Memory B cell (primary cell): ENCODE measurements around the gene CLPTM1L.
"Not testable (repeated sequence)": the region's sequence is repeated elsewhere in the genome, so short reads cannot be mapped to it uniquely, and the experiment has no call there.

Source experiments
- ATAC-seq: fragments of 150-1000 bp; cut with Tn5 transposase; 2 replicates; pipeline ENCODE4 v1.10.0; 2021; ENCODE audit warnings: low read depth, mild to moderate bottlenecking, moderate library complexity
- DNase-seq, 2 donors: peaks; one replicate each; pipeline ENCODE4 v3.0.0; 2022; ENCODE audit warnings: low spot score in 2 of 2
- H3K27ac Mint-ChIP-seq: one replicate; pipeline ENCODE4 v1.8.0; 2022; ENCODE audit warnings: mild to moderate bottlenecking, moderate library complexity, mixed read lengths
- H3K27me3 Mint-ChIP-seq: one replicate; pipeline ENCODE4 v1.8.0; 2022; ENCODE audit warnings: mixed read lengths
- H3K36me3 Mint-ChIP-seq: one replicate; pipeline ENCODE4 v1.8.0; 2022; ENCODE audit warnings: mild to moderate bottlenecking, mixed read lengths
- H3K4me1 Mint-ChIP-seq: one replicate; pipeline ENCODE4 v1.8.0; 2022; ENCODE audit warnings: mixed read lengths
- H3K4me3 Mint-ChIP-seq: one replicate; pipeline ENCODE4 v1.8.0; 2022; ENCODE audit warnings: mild to moderate bottlenecking, moderate library complexity, mixed read lengths
- H3K9me3 Mint-ChIP-seq: one replicate; pipeline ENCODE4 v1.8.0; 2022; ENCODE audit warnings: mixed read lengths

The CLPTM1L gene

GRCh38 chr5:1335540-1336095, 9.3 kb downstream of the CLPTM1L start:
- ATAC-seq (no peak), DNase-seq (no peak)
- peak overlapping the region; percentile 90 for H3K27ac Mint-ChIP-seq
- no peak overlapping the region for H3K4me3 Mint-ChIP-seq
- no peaks in the 10 kb centered on the region for H3K9me3 Mint-ChIP-seq
- H3K4me1 Mint-ChIP-seq = peaks cover 14% of the 10 kb centered on the region
- no peaks in the 10 kb centered on the region for H3K27me3 Mint-ChIP-seq
- peaks cover 23% of the 10 kb centered on the region for H3K36me3 Mint-ChIP-seq

DNA sequence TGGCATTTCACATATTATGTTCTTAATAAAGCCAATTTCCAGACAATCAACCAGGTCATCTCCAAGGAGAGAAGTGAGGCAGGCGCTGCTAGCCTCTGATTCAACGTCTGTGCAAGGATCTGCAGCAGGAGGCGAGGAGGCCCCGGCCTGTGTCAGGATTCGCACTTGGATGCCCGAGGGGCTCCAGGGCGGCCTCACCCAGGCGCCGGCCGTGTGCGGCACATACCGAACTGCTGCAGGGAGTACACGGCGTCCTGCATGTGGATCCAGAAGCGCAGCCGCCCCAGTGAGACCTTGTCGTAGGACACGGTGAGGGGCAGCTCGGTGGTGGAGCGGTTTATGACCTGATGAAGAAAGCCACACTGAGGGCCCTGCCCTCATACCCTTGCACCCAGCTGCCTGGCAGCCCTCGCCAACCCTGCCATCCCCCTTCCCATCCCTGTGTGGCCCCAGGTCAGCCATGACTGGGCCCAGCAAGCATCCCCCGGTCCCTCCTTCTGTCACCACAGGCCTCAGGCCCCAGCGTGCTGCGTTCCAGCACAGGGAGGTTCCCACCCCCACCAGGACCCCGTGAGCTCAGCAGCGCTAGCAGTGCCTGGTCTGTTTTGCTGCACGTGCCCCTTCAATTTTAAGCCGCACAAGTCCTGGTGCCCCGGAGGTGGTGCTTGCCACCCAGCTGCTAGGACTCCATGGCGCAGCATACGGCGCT, 9.9 kb downstream of the CLPTM1L start:
- Mint-ChIP-seq H3K27ac (no peak overlapping the region), H3K4me3 (no peak overlapping the region), H3K27me3 (no peaks in the 10 kb centered on the region), H3K9me3 (no peaks in the 10 kb centered on the region), H3K4me1 (peaks cover 14% of the 10 kb centered on the region), H3K36me3 (peaks cover 20% of the 10 kb centered on the region)
- DNase-seq (no peak), ATAC-seq (no peak)

DNA sequence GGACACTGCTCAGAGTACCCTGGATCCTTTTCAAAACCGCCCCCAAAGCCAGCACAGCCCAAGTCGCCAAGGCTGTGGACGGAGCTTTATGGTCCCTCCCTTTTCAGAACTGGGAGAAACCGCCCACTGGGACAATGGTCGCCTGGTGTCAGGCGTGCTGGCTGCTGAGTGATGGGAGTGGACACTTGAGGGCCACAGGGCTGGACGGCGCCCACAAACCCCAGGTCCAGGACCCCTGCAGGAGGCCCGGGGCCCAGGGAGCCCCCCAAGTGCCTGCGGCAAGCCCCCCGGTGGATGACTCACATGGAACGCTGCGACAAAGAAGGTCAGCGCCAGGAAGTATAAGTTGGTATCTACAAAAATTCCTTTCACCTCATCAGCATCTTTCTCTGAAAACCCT, 10.9 kb downstream of the CLPTM1L start:
- H3K4me3 Mint-ChIP-seq = no peak overlapping the region
- ATAC-seq (no peak), DNase-seq (no peak)
- H3K36me3 Mint-ChIP-seq = peaks cover 19% of the 10 kb centered on the region
- H3K27me3 Mint-ChIP-seq = no peaks in the 10 kb centered on the region
- H3K4me1 Mint-ChIP-seq = peaks cover 14% of the 10 kb centered on the region
- no peaks in the 10 kb centered on the region for H3K9me3 Mint-ChIP-seq
- H3K27ac Mint-ChIP-seq = no peak overlapping the region

DNA sequence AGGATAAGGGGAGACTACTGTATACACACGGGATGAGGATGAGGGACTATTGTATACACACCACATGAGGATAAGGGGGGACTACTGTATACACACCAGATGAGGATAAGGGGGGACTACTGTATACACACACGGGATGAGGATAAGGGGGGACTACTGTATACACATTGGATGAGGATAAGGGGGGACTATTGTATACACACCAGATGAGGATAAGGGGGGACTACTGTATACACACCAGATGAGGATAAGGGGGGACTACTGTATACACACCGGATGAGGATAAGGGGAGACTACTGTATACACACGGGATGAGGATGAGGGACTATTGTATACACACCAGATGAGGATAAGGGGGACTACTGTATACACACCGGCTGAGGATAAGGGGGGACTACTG, 11.6 kb downstream of the CLPTM1L start:
- not testable (repeated sequence) for DNase-seq, H3K9me3 Mint-ChIP-seq, ATAC-seq, H3K4me3 Mint-ChIP-seq, H3K27me3 Mint-ChIP-seq
- H3K36me3 Mint-ChIP-seq = peaks cover 24% of the 10 kb centered on the region
- peak overlapping the region; percentile 45 for H3K27ac Mint-ChIP-seq
- H3K4me1 Mint-ChIP-seq = peaks cover 19% of the 10 kb centered on the region

DNA sequence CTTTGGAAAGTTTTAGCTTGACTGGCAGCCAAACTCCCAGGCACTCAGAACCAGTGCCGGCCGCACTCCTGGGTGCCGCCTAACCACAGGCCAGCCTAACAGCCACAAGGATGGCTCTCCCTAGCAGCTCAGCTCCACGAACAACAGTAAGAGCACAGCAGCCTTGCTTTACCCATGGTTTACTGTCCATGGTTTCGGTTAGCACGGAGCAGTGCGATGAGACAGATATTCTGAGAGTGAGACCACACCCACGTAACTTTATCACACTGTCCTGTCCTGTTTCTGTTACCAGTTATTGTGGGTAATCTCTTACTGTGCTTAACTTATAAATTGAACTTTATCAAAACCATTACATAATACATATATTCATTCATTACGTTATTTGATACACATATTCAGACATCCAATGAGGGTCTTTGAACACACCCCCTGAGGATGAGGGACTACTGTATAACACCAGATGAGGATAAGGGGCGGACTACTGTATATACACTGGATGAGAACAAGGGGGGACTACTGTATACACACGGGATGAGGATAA, 12.4 kb downstream of the CLPTM1L start:
- DNase-seq (no peak), ATAC-seq (no peak)
- Mint-ChIP-seq H3K9me3 (no peaks in the 10 kb centered on the region), H3K27me3 (no peaks in the 10 kb centered on the region), H3K36me3 (peaks cover 28% of the 10 kb centered on the region), H3K4me3 (no peak overlapping the region), H3K4me1 (peaks cover 23% of the 10 kb centered on the region), H3K27ac (no peak overlapping the region)

GRCh38 chr5:1331861-1332405, 13.0 kb downstream of the CLPTM1L start:
- Mint-ChIP-seq H3K4me3 (no peak overlapping the region), H3K9me3 (no peaks in the 10 kb centered on the region), H3K4me1 (peaks cover 29% of the 10 kb centered on the region), H3K27ac (no peak overlapping the region), H3K36me3 (peaks cover 34% of the 10 kb centered on the region), H3K27me3 (no peaks in the 10 kb centered on the region)
- DNase-seq (no peak), ATAC-seq (no peak)

- H3K9me3 Mint-ChIP-seq = no peaks in the 10 kb centered on the region
- H3K27me3 Mint-ChIP-seq = no peaks in the 10 kb centered on the region
- H3K4me1 Mint-ChIP-seq = peaks cover 32% of the 10 kb centered on the region
- DNase-seq = no peak
- H3K27ac Mint-ChIP-seq = no peak overlapping the region
- peaks cover 38% of the 10 kb centered on the region for H3K36me3 Mint-ChIP-seq
- H3K4me3 Mint-ChIP-seq = no peak overlapping the region
- ATAC-seq = no peak
These were observed 13.8 kb downstream of the CLPTM1L start for GRCh38 chr5:1330847-1331831.

GRCh38 chr5:1330146-1330846, 14.6 kb downstream of the CLPTM1L start:
- no peak overlapping the region for H3K27ac Mint-ChIP-seq
- ATAC-seq (no peak), DNase-seq (no peak)
- no peaks in the 10 kb centered on the region for H3K9me3 Mint-ChIP-seq
- H3K4me3 Mint-ChIP-seq = no peak overlapping the region
- H3K27me3 Mint-ChIP-seq = no peaks in the 10 kb centered on the region
- H3K36me3 Mint-ChIP-seq = peaks cover 35% of the 10 kb centered on the region
- peaks cover 28% of the 10 kb centered on the region for H3K4me1 Mint-ChIP-seq

- peaks cover 35% of the 10 kb centered on the region for H3K36me3 Mint-ChIP-seq
- ATAC-seq (no peak), DNase-seq (no peak)
- no peaks in the 10 kb centered on the region for H3K27me3 Mint-ChIP-seq
- H3K4me1 Mint-ChIP-seq = peaks cover 28% of the 10 kb centered on the region
- no peak overlapping the region for H3K4me3 Mint-ChIP-seq
- no peaks in the 10 kb centered on the region for H3K9me3 Mint-ChIP-seq
- H3K27ac Mint-ChIP-seq = peak overlapping the region; percentile 39
These were observed 15.8 kb downstream of the CLPTM1L start for GRCh38 chr5:1329111-1329579.

DNA sequence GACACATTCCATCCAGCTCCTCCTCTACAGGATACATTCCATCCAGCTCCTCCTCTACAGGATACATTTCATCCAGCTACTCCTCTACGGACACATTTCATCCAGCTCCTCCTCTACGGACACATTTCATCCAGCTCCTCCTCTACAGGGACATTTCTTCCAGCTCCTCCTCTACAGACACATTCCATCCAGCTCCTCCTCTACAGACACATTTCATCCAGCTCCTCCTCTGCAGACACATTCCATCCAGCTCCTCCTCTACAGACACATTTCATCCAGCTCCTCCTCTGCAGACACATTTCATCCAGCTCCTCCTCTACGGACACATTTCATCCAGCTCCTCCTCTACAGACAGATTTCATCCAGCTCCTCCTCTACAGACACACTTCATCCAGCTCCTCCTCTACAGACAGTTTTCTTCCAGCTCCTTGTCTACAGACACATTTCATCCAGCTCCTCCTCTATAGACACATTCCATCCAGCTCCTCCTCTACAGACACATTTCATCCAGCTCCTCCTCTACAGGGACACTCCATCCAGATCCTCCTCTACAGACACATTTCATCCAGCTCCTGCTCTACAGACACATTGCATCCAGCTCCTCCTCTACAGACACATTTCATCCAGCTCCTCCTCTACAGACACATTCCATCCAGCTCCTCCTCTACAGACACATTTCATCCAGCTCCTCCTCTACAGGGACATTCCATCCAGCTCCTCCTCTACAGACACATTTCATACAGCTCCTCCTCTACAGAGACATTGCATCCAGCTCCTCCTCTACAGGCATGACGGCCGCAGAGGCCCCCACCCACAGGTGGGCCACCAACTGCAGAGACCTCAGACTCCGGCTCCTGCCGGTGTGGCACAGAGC, 16.4 kb downstream of the CLPTM1L start:
- not testable (repeated sequence) for ATAC-seq, H3K27me3 Mint-ChIP-seq, H3K9me3 Mint-ChIP-seq, H3K4me3 Mint-ChIP-seq, DNase-seq
- Mint-ChIP-seq H3K27ac (peak overlapping the region; percentile 39), H3K4me1 (peaks cover 28% of the 10 kb centered on the region), H3K36me3 (peaks cover 34% of the 10 kb centered on the region)

GRCh38 chr5:1326901-1327756, 17.8 kb downstream of the CLPTM1L start:
- Mint-ChIP-seq H3K36me3 (peaks cover 26% of the 10 kb centered on the region), H3K27ac (peak overlapping the region; percentile 48), H3K4me1 (peaks cover 24% of the 10 kb centered on the region)
- ATAC-seq, H3K9me3 Mint-ChIP-seq, H3K27me3 Mint-ChIP-seq, H3K4me3 Mint-ChIP-seq, DNase-seq: not testable (repeated sequence)

DNA sequence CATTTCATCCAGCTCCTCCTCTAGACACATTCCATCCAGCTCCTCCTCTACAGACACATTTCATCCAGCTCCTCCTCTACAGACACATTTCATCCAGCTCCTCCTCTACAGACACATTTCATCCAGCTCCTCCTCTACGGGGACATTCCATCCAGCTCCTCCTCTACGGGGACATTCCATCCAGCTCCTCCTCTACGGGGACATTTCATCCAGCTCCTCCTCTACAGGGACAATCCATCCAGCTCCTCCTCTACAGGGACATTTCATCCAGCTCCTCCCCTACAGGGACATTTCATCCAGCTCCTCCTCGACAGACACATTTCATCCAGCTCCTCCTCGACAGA, 18.4 kb downstream of the CLPTM1L start:
- H3K4me1 Mint-ChIP-seq = peaks cover 24% of the 10 kb centered on the region
- not testable (repeated sequence) for DNase-seq, H3K4me3 Mint-ChIP-seq, H3K27me3 Mint-ChIP-seq, H3K9me3 Mint-ChIP-seq, ATAC-seq
- peaks cover 28% of the 10 kb centered on the region for H3K36me3 Mint-ChIP-seq
- peak overlapping the region; percentile 48 for H3K27ac Mint-ChIP-seq
